Osteoblast (primary cell): ENCODE results near the gene ATRN. TPM values are rescaled to one million over a fixed set of nuclear protein-coding genes. Genes with fewer than 3 reads are reported as not detected.
A peak's percentile ranks its signal among the peaks of the same experiment; 100 is the strongest.

Experiments
- DNase-seq: peaks from one replicate; pipeline ENCODE4 v3.0.0; 2011; ENCODE audit warnings: low spot score, mixed read lengths; ENCODE audit not compliant: insufficient read length; ENCODE audit errors: missing footprints
- H2AFZ ChIP-seq: 2 replicates; pipeline ENCODE4 v1.6.0; 2011; ENCODE audit warnings: mild to moderate bottlenecking, low read length
- H3K27ac ChIP-seq: 2 replicates; pipeline ENCODE4 v1.5.1; 2011; ENCODE audit warnings: mild to moderate bottlenecking, low read depth, low read length, moderate library complexity
- H3K27me3 ChIP-seq: 2 replicates; pipeline ENCODE4 v1.6.0; 2012; ENCODE audit warnings: mild to moderate bottlenecking, control low read depth, inconsistent platforms, low read length, moderate library complexity; ENCODE audit not compliant: insufficient read depth
- H3K36me3 ChIP-seq: 2 replicates; pipeline ENCODE4 v1.5.1; 2011; ENCODE audit warnings: mild to moderate bottlenecking, low read length, control low read depth, moderate library complexity; ENCODE audit not compliant: insufficient read depth
- H3K4me1 ChIP-seq: 2 replicates; pipeline ENCODE4 v1.5.1; 2011; ENCODE audit warnings: mild to moderate bottlenecking, low read length, control low read depth, moderate library complexity; ENCODE audit not compliant: insufficient read depth
- H3K4me2 ChIP-seq: 2 replicates; pipeline ENCODE4 v1.6.0; 2011; ENCODE audit warnings: mild to moderate bottlenecking, low read length; ENCODE audit not compliant: insufficient read depth
- H3K4me3 ChIP-seq: fragments of 200-600 bp; sonication (generic); 3 replicates; pipeline ENCODE4 v1.5.1; 2012; ENCODE audit warnings: mild to moderate bottlenecking, low read length, inconsistent platforms; ENCODE audit not compliant: insufficient read depth
- H3K79me2 ChIP-seq: 2 replicates; pipeline ENCODE4 v1.6.0; 2012; ENCODE audit warnings: mild to moderate bottlenecking, low read length, control low read depth, inconsistent platforms; ENCODE audit not compliant: insufficient read depth
- H3K9me3 ChIP-seq: 2 replicates; pipeline ENCODE4 v1.5.1; 2011; ENCODE audit warnings: low read depth, low read length, control low read depth
- H4K20me1 ChIP-seq: 2 replicates; pipeline ENCODE4 v1.6.0; 2012; ENCODE audit warnings: mild to moderate bottlenecking, low read length, control low read depth; ENCODE audit not compliant: insufficient read depth
- CTCF ChIP-seq: IDR thresholded peaks from 2 replicates; pipeline ENCODE4 v1.5.1; 2011; ENCODE audit warnings: mild to moderate bottlenecking, low read depth, low read length, moderate library complexity; ENCODE audit errors: extremely low read depth
- total RNA-seq: library from RNA; depleted of rRNA; stranded (reverse); fragments of >200 nt; gene quantifications from 2 replicates; pipeline ENCODE4 v1.2.3, GENCODE V29; 2012

ATRN gene
- total RNA-seq, 1 donor: 48.1 TPM

- Histone ChIP-seq H3K79me2 (no peaks in the 10 kb centered on the region), H3K27me3 (peaks cover 23% of the 10 kb centered on the region), H3K4me2 (no peak overlapping the region), H3K9me3 (no peaks in the 10 kb centered on the region), H3K36me3 (no peaks in the 10 kb centered on the region), H3K4me3 (no peak overlapping the region), H4K20me1 (no peaks in the 10 kb centered on the region), H2AFZ (no peak overlapping the region), H3K4me1 (no peaks in the 10 kb centered on the region), H3K27ac (no peak overlapping the region)
- no peak for TF ChIP-seq CTCF
- peak; percentile 65 for DNase-seq
Observed at GRCh38 chr20:3673221-3674070, 202.6 kb downstream of the ATRN start.

- H3K36me3 ChIP-seq: no peaks in the 10 kb centered on the region
- H3K27ac ChIP-seq: no peak overlapping the region
- no peak overlapping the region for H3K4me2 ChIP-seq
- peak; percentile 56 for DNase-seq
- H2AFZ ChIP-seq: no peak overlapping the region
- no peaks in the 10 kb centered on the region for H3K9me3 ChIP-seq
- H4K20me1 ChIP-seq: no peaks in the 10 kb centered on the region
- TF ChIP-seq CTCF: no peak
- H3K27me3 ChIP-seq: peaks cover 23% of the 10 kb centered on the region
- no peak overlapping the region for H3K4me3 ChIP-seq
- H3K79me2 ChIP-seq: no peaks in the 10 kb centered on the region
- no peaks in the 10 kb centered on the region for H3K4me1 ChIP-seq
Observed at GRCh38 chr20:3674447-3674846, 203.6 kb downstream of the ATRN start.

- Histone ChIP-seq H3K27me3 (peaks cover 23% of the 10 kb centered on the region), H4K20me1 (no peaks in the 10 kb centered on the region), H3K9me3 (no peaks in the 10 kb centered on the region), H3K4me2 (no peak overlapping the region), H3K36me3 (no peaks in the 10 kb centered on the region), H3K27ac (no peak overlapping the region), H2AFZ (no peak overlapping the region), H3K79me2 (no peaks in the 10 kb centered on the region), H3K4me1 (peaks cover 2% of the 10 kb centered on the region), H3K4me3 (no peak overlapping the region)
- DNase-seq: peak; percentile 75
- TF ChIP-seq CTCF: no peak
Observed at GRCh38 chr20:3674995-3675900, 204.4 kb downstream of the ATRN start.

- no peaks in the 10 kb centered on the region for H3K9me3 ChIP-seq
- H3K79me2 ChIP-seq: no peaks in the 10 kb centered on the region
- no peaks in the 10 kb centered on the region for H3K36me3 ChIP-seq
- H4K20me1 ChIP-seq: no peaks in the 10 kb centered on the region
- H2AFZ ChIP-seq: no peak overlapping the region
- H3K27me3 ChIP-seq: peaks cover 25% of the 10 kb centered on the region
- H3K27ac ChIP-seq: no peak overlapping the region
- no peak for TF ChIP-seq CTCF
- H3K4me1 ChIP-seq: peaks cover 10% of the 10 kb centered on the region
- H3K4me2 ChIP-seq: no peak overlapping the region
- DNase-seq: no peak
- no peak overlapping the region for H3K4me3 ChIP-seq
Observed at GRCh38 chr20:3677733-3678132, 206.9 kb downstream of the ATRN start.
